ENCODE measurements around the gene DUS2.

DNA sequence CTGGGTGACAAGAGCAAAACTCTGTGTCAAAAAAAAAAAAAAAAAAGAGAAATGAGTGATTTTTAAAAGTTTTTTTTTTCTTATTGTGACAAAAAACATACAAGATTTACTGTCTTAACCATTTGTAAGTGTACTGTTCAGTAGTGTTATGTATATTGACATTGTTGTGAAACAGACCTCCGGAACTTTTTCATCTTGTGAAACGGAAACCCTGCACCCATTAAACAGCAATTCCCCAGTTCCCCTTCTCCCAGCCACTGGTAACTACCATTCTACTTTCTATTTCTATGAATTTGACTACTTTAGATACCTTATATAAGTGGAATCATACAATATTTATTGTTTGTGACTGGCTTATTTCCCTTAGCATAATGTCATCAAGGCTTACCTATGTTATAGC is 18.7 kb downstream of the DUS2 start:
- TF ChIP-seq POLR2A (IDR thresholded peaks at IDR 0.05) (no peak), EP300 (IDR thresholded peaks at IDR 0.05) (no peak)
- TF ChIP-seq, protein P1, sequence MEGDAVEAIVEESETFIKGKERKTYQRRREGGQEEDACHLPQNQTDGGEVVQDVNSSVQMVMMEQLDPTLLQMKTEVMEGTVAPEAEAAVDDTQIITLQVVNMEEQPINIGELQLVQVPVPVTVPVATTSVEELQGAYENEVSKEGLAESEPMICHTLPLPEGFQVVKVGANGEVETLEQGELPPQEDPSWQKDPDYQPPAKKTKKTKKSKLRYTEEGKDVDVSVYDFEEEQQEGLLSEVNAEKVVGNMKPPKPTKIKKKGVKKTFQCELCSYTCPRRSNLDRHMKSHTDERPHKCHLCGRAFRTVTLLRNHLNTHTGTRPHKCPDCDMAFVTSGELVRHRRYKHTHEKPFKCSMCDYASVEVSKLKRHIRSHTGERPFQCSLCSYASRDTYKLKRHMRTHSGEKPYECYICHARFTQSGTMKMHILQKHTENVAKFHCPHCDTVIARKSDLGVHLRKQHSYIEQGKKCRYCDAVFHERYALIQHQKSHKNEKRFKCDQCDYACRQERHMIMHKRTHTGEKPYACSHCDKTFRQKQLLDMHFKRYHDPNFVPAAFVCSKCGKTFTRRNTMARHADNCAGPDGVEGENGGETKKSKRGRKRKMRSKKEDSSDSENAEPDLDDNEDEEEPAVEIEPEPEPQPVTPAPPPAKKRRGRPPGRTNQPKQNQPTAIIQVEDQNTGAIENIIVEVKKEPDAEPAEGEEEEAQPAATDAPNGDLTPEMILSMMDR (IDR thresholded peaks at IDR 0.05): no peak

Measured in ovary (tissue), 3 donors.